ENCODE results near the gene PLCB2.

DNA sequence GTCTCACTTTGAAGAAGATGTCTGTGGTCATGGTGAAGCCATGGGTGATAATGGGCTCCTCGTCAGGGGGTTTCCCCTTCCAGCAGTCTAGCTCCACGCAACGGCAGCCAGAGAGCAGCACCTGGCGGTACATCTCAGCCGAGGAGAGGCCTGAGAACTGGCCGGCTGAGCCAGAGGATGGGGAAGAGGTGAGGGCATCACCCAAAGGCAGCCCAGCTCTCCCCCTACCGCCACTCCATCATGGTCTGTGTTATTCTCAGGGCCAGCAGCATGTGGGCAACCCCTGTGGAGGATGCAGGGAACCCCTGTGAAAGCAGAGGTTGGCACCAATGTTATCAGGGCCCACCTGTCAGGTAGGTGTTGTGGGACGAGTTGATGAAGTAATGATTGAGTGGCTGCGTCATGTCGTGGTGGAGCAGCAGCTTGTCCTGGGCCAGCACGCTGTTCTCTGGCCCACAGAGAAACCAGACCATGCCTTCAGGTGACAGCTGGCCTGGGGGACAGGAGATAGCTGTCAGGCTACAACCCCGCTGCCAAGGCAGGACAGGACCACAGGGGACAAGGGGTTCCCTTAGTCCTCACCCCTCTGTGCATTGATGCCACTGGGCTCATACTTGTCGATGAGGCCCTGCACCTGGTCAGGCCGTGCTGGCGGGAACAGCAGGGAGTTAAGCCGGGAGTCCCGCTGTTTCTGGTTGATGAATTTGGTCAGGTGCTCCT, 9.4 kb downstream of the PLCB2 start:
- TF ChIP-seq CTCF (conservative IDR thresholded peaks at IDR 0.05; ENCODE audit: low read length): no peak
- no peak for TF ChIP-seq EZH2phosphoT487 (IDR thresholded peaks at IDR 0.05; ENCODE audit: borderline replicate concordance)

Measured in Loucy (cell line).